K562 (cell line): ENCODE results near the gene DTX4. TPM values are rescaled to one million over a fixed set of nuclear protein-coding genes. Genes with fewer than 3 reads are reported as not detected.

Experiments
- ARID4B ChIP-seq: sonication (generic); formaldehyde crosslinking; IDR thresholded peaks from 2 replicates; pipeline ENCODE4 v1.8.0; 2022; ENCODE audit warnings: mild to moderate bottlenecking, missing genetic modification reagents
- ATF1 ChIP-seq, 2 experiments: fragments of 450-650 bp in 1 of 2; IDR thresholded peaks; 2 replicates each; pipeline ENCODE4 v1.6.1; 2016; ENCODE audit warnings: missing compliant biosample characterization in 1 of 2, missing genetic modification characterization in 1 of 2
- CBX3 ChIP-seq, 2 experiments: IDR thresholded peaks; 1 replicate in 1 of 2; 2 replicates in 1 of 2; pipeline ENCODE4 v1.6.1; 2012; ENCODE audit warnings: inconsistent platforms in 2 of 2, low read length in 2 of 2, borderline replicate concordance in 1 of 2, control low read depth in 1 of 2
- HMBOX1 ChIP-seq: sonication (generic); IDR thresholded peaks from 2 replicates; pipeline ENCODE4 v1.6.1; 2016
- HMG20A ChIP-seq: fragments of 450-650 bp; formaldehyde crosslinking; conservative IDR thresholded peaks from 2 replicates; pipeline ENCODE4 v1.4.0; 2020; ENCODE audit warnings: mild to moderate bottlenecking, mixed read lengths
- MAFG ChIP-seq: fragments of 450-650 bp; conservative IDR thresholded peaks from 2 replicates; pipeline ENCODE4 v1.6.1; 2016; ENCODE audit warnings: missing genetic modification characterization, missing compliant biosample characterization
- NFYB ChIP-seq: IDR thresholded peaks from 2 replicates; pipeline ENCODE4 v1.6.1; 2011; ENCODE audit warnings: mild to moderate bottlenecking, moderate library complexity; ENCODE audit not compliant: insufficient read length; ENCODE audit errors: extremely low read depth
- ZBTB11 ChIP-seq, 3 experiments: fragments of 200-800 bp in 1 of 3; fragments of 250-450 bp in 1 of 3; fragments of 450-650 bp in 1 of 3; sonication (Bioruptor Pico) in 1 of 3; sonication (Bioruptor generic) in 1 of 3; formaldehyde crosslinking in 1 of 3; IDR thresholded peaks; 2 replicates each; pipeline versions ENCODE4 v1.6.1 to v1.8.0; 2016 to 2022; ENCODE audit warnings: mild to moderate bottlenecking in 2 of 3, missing genetic modification characterization in 2 of 3, missing compliant biosample characterization in 1 of 3, moderate library complexity in 1 of 3
- ZFP91 ChIP-seq: sonication (generic); formaldehyde crosslinking; IDR thresholded peaks from 2 replicates; pipeline ENCODE4 v1.8.0; 2022; ENCODE audit warnings: mild to moderate bottlenecking, missing genetic modification reagents
- ZNF395 ChIP-seq: fragments of 200-800 bp; sonication (Bioruptor generic); IDR thresholded peaks from 2 replicates; pipeline ENCODE4 v1.6.1; 2017; ENCODE audit warnings: missing genetic modification characterization, missing compliant biosample characterization
- ZNF431 ChIP-seq: sonication (generic); formaldehyde crosslinking; IDR thresholded peaks from 2 replicates; pipeline ENCODE4 v1.8.0; 2022; ENCODE audit warnings: mild to moderate bottlenecking, missing genetic modification reagents
- ZNF644 ChIP-seq: fragments of 200-800 bp; sonication (Bioruptor generic); IDR thresholded peaks from 2 replicates; pipeline ENCODE4 v1.6.1; 2016; ENCODE audit warnings: low read depth, missing genetic modification characterization, missing compliant biosample characterization
- polyA plus RNA-seq, 8 experiments: library from polyadenylated mRNA; depleted of rRNA in 4 of 8; stranded (reverse) in 5 of 8; unstranded in 3 of 8; fragments of >200 nt; fragmentation: Nextera tagmentation in 2 of 8; fragmentation: Illumina TruSeq in 1 of 8; extraction: Ambion mirVana in 2 of 8; extraction: Trizol in 1 of 8; gene quantifications; 2 replicates each; pipeline versions ENCODE4 v1.2.1 to v1.2.3, GENCODE V29; 2011 to 2014; ENCODE audit warnings: inconsistent platforms in 1 of 8, missing spikeins in 1 of 8
- total RNA-seq, 7 experiments: library from RNA; depleted of rRNA in 6 of 7; stranded (reverse); fragments of >200 nt in 6 of 7; fragmentation: Illumina TruSeq in 2 of 7; extraction: Trizol in 2 of 7; gene quantifications; 2 replicates each; pipeline versions ENCODE4 v1.2.1 to v1.2.3, GENCODE V29; 2011 to 2021; ENCODE audit warnings: low replicate concordance in 1 of 7

The DTX4 gene
- total and polyA plus RNA-seq, 9 of the 15 experiments (the other 6 are each of a cell fraction or from before 2014, with no cell fraction given) = 0.03 to 0.47 (median 0.04) TPM; not detected in 4

- TF ChIP-seq ZBTB11 (CRISPR knock-in tag; IDR thresholded peaks at IDR 0.05) = no peak
- TF ChIP-seq NFYB = no peak
- no peak for TF ChIP-seq ARID4B (CRISPR knock-in tag)
- no peak for TF ChIP-seq CBX3 (IDR thresholded peaks at IDR 0.05; ENCODE audit: borderline replicate concordance in 1 of 2, low read length in 2 of 2)
- TF ChIP-seq HMG20A (CRISPR knock-in tag) = no peak
- TF ChIP-seq ZFP91 (CRISPR knock-in tag) = no peak
- no peak for TF ChIP-seq ZNF644 (tag)
- TF ChIP-seq ZNF431 = peak; percentile 66; the same call in 1 of the 2 replicates
- no peak for TF ChIP-seq MAFG (tag)
- TF ChIP-seq ATF1 (CRISPR knock-in tag; IDR thresholded peaks at IDR 0.05) = no peak
- TF ChIP-seq ATF1 (tag; IDR thresholded peaks at IDR 0.05) = no peak; the same call in 1 of the 2 replicates
- TF ChIP-seq ZNF395 (CRISPR knock-in tag) = no peak
- no peak for TF ChIP-seq HMBOX1
These were observed at the start of gene DTX4 (continued) for GRCh38 chr11:59171508-59172322.
